ENCODE data around the gene FST.

Gene FST

DNA sequence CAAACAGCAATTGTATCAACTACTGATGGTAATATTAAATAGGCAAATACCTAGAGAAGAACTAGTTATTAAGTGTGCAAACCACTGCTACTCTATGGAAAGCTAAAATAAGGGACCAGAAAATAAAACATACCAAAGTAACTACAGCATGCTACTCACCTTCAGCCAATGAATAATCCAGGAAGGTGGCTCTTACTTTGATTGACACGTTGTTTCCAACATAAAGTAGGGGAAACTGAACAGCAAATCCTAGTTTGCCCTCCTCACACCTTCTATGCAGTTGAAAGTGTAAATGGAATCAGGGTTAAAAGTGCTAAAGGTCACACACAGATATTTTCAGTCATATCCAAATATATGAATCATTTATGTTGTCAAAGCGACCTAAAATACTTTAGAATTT lies 5.1 kb upstream of the FST start:
- no peak for DNase-seq (ENCODE audit: low read depth in 2 of 2)

GRCh38 chr5:53476019-53476418 lies 4.4 kb upstream of the FST start:
- DNase-seq (ENCODE audit: low read depth in 2 of 2): no peak

DNA sequence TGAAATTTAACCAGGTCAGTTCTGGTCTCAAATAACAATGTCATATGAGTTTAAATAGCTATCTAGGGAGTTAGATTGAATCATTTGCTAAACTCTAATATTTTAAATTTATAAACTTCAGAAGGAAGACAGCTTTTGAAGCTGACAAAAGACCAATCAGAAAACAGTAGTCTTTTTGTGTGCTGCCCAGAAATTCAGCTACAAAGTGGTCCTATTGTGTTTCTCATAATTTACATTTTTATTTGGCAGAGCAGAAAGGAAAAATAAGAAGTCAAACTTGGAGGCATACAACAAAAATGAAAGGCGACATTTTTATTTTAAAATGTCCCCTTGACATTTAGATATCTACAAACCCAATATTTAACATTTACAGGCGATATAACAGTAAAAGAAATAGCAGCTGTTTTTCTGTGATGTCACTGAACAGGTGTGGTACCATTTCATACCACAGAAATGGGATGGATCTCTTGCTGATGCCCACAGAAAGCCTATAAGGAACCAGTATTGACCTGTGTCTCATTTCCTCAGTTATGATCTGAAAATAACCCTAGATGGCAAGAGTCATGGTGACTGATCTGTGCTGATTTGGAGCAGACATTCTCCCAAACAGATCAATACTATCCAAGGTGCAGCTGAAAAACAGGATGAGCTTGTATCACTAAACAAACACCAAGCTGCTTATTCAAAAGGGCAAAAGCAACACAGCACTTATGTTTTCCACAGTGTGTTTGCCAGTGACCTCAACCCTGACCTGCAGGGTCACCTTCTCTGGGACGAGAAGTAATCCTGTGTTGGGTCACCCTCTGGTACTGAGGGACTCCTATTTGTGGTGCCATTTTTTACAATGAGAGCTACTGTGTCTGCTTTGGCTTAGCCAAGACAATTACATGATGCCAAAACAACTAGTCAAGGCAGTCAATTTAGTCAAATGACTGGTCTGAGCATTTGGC lies 3.6 kb upstream of the FST start:
- no peak for DNase-seq (ENCODE audit: low read depth in 2 of 2)

- no peak for DNase-seq (ENCODE audit: low read depth in 2 of 2)
Measured at GRCh38 chr5:53478411-53479044, 1.9 kb upstream of the FST start.

- DNase-seq (ENCODE audit: low read depth in 2 of 2): no peak
Measured at GRCh38 chr5:53479045-53479589, 1.3 kb upstream of the FST start.

GRCh38 chr5:53479590-53480415 lies 626 bp upstream of the FST start:
- peak in 1 of 2 donors; percentile 7 for DNase-seq (ENCODE audit: low read depth in 2 of 2)

DNA sequence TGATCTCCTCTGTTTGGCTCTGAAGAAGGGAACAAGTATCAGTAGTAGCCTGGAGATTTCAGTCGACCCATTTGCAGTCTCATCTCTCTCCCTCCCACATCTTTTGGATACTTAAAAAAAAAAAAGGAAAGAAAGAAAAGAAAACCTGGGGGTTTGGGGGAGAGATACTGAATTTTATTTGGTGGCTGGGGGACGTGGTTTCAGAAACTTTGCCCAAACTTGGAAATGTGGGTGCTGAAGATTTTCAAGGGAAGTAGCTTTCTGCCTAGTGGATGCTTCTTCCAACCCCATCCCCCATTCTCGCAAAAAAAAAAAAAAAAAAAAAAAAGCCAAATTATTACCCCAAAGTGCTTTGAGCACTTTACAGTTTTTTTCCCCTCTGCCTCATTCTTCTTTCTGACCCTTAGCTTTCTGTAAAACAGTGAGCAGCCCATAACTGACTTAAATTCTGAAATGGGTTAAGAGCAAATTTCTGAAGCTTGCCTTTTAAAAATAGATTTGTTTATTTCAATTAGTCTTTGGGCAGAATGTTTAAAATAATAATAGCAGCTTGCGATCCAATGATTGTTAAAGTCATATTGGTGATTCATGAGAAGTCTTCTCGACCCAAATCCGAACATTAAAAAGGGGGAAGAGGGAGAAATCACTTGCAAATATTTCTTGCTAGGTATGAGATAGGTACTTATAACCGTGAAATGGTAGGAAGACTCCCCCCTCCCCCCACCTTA lies 894 bp downstream of the FST start:
- no peak for DNase-seq (ENCODE audit: low read depth in 2 of 2)

DNA sequence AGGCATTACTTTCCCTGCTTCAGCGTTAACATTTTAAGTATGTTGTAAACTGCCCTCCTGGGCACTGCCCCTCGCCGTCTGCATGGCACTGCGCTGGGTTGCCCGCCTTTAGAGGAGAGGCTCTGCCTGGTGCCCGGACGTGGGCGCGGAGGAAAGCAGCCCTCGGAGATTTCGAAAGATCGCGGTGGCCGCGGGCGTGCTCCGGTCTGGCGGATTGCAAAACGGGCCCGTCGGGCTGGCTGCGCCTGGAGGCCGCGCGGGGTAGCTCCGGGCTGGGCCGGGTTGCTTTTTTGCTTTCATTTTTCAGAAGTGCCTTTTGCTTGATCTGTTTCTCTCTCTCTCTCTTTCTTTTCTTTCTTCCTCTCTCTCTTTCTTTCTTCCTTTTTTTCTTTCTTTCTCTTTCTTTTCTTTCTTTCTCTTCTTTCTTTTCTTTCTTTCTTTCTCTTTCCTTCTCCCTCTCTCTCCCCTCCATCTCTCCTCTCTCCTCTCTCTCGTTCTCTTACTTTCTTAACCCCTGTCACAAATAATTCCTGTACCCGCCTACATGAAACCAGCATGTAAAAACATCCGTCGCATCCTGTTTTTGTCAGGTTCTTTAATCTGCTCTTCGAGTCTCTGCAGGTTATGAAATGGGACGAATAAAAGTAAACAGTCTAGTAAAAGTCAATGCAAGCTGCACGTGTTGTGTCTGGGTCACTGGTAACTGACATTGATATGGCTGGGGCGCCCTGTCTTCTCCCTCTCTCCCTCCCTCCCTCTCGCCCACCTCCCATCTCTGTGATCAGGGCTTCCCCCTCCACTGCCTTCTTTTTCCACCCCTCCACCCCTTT lies 1.7 kb downstream of the FST start:
- peak; percentile 49 to 53 for DNase-seq (ENCODE audit: low read depth in 2 of 2)

- DNase-seq (ENCODE audit: low read depth in 2 of 2): no peak
Measured at GRCh38 chr5:53482717-53483638, 2.5 kb downstream of the FST start.

DNA sequence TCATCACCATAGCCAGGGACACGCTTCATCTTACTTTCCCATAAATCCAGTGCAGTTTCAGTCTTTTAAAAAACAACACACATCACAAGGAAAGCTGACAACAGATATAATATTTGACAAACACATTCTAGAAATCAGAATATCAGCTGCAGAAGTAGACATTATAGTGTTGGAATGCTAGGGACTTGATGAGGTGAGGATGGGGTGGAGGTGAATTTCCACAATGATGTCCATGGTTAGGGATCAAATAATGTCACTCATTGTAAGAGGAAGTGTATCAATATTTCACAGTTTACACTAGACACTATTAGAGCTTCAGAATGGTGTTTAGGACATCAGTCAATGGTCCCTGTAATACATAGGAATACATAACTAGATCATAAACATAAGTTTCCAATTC lies 7.0 kb downstream of the FST start:
- no peak for DNase-seq (ENCODE audit: low read depth in 2 of 2)

DNA sequence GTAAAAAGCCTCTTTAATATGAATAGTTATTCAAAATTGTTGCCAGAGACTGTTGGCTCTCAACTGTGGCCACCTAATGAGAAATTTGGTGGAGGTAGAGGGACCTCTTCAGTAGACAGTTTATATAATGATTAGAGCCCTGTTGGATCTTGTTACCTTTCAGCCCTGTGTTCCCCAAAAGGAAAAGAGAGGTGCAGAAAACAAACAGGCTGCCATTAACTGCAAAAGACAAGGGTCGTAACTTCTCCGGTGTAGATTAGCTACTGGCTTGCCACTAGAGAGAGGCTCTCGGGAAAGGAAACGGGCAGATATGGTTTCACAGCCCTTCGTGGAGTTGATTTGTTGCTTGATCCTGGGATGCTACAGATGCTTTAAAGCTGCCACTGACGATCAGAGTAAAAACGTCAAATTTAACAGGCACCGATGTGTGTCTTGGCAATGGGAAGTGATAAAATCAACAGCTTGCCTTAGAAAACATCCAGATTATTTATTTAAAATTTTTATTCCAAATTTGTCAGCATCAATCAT lies 7.8 kb downstream of the FST start:
- no peak for DNase-seq (ENCODE audit: low read depth in 2 of 2)

DNA sequence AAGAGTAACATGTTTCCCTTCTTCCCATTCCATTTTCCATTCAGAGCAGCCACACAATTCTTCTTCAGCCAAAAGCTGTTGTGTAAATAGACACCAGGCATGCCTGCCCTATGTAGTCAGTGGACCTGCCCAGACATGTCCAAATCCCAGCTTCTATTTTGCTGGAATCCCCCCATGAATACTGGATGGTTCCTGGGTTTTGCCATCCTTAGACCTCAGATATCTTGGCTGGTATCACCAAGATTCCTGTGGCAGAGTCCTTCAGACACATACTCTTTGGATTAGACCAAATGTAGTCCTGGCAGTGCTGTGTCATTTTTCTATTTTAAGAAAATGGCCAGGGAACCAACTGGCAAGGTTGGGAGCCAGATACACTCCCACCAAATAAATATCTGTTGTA lies 10.3 kb downstream of the FST start:
- DNase-seq (ENCODE audit: low read depth in 2 of 2): no peak

DNA sequence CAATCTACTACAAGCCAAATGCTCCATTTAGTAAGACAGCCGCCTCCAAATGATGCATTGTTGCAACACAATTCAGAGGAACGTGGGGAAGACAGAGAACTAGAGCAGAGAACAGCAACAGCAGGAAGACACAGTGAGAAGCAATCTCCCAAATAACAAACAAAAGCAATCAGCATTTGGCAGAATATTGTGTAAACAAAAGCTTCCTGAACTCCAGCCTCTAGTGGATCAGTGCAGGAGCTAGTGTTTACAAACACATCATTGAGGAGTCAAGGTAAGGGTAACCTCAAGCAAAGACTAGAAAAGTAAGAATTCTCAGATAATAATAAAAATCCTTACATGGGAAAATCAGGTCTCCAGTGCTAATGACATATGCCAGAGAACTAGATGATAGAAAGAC lies 20.6 kb downstream of the FST start:
- no peak for DNase-seq (ENCODE audit: low read depth in 2 of 2)

DNA sequence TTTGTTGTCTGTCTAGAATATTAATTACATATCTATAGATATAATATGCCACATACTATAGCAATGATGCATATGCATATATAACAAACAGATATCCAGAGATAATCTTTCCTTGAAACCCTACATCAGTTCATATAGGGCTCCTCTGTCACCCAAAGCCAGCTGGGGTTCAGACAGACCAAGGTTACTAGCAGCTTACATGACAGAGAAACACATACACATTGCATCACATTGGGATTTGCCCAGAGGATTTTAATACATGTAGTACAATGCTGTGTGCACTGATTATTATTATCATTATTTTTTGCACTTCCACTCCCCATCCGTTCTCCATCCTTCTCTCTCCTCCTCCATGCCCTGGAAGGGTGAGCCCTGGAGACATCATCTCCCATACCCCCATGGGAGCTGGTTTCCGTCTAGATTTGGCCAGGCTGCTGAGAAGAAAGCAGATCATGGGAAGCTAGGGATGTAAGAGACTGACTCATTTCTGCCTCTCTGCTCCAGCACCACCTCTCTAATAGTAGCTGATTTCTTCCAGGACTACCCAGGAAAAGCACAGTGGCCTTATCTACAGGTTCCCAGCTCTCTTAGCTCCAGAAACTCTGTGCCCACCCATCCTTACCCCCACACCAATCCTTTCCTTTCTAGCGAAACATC lies 23.3 kb downstream of the FST start:
- no peak for DNase-seq (ENCODE audit: low read depth in 2 of 2)

DNA sequence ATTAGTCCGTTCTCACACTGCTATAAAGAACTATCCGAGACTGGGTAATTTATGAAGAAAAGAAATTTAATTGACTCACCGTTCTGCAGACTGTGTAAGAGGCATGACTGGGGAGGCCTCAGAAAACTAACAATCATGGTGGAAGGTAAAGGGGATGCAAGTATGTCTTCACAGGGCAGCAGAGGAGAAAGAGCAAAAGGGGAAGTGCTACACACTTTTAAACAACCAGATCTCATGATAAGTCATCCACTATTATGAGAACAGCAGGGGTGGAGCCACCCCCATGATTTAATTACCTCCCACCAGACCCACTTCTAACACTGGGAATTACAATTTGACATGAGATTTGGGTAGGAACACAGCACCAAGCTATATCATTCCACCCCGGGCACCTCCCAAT lies 26.6 kb downstream of the FST start:
- no peak for DNase-seq (ENCODE audit: low read depth in 2 of 2)

- DNase-seq (ENCODE audit: low read depth in 2 of 2): no peak
Measured at GRCh38 chr5:53508125-53508524, 27.7 kb downstream of the FST start.

- DNase-seq (ENCODE audit: low read depth in 2 of 2): no peak
Measured at GRCh38 chr5:53512539-53512938, 32.1 kb downstream of the FST start.

- DNase-seq (ENCODE audit: low read depth in 2 of 2): no peak
Measured at GRCh38 chr5:53515988-53516387, 35.6 kb downstream of the FST start.

- DNase-seq (ENCODE audit: low read depth in 2 of 2): no peak
Measured at GRCh38 chr5:53520813-53521212, 40.4 kb downstream of the FST start.

All from stimulated activated CD4-positive, alpha-beta T cell treated with anti-CD3 and anti-CD28 coated beads, Interleukin-4, amount 100 ng/mL, for 48 hours (primary cell).